Activated naive CD4-positive, alpha-beta T cell treated with anti-CD3 and anti-CD28 coated beads, Interleukin-2, amount 50 U/mL, for 16 hours (primary cell): ENCODE data around the gene UBC.
A peak's percentile ranks its signal among the peaks of the same experiment; 100 is the strongest.
"Not testable (repeated sequence)": the region's sequence is repeated elsewhere in the genome, so short reads cannot be mapped to it uniquely, and the experiment has no call there.

ENCODE experiments used
- DNase-seq: peaks from one replicate; pipeline ENCODE4 v3.0.0-alpha.2; 2020

UBC gene

DNA sequence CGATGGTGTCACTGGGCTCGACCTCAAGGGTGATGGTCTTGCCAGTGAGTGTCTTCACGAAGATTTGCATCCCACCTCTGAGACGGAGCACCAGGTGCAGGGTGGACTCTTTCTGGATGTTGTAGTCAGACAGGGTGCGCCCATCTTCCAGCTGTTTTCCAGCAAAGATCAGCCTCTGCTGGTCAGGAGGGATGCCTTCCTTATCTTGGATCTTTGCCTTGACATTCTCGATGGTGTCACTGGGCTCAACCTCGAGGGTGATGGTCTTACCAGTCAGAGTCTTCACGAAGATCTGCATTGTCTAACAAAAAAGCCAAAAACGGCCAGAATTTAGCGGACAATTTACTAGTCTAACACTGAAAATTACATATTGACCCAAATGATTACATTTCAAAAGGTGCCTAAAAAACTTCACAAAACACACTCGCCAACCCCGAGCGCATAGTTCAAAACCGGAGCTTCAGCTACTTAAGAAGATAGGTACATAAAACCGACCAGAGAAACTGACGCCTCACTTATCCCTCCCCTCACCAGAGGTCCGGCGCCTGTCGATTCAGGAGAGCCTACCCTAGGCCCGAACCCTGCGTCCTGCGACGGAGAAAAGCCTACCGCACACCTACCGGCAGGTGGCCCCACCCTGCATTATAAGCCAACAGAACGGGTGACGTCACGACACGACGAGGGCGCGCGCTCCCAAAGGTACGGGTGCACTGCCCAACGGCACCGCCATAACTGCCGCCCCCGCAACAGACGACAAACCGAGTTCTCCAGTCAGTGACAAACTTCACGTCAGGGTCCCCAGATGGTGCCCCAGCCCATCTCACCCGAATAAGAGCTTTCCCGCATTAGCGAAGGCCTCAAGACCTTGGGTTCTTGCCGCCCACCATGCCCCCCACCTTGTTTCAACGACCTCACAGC lies 717 bp downstream of the UBC start:
- peak; percentile 97 for DNase-seq

DNA sequence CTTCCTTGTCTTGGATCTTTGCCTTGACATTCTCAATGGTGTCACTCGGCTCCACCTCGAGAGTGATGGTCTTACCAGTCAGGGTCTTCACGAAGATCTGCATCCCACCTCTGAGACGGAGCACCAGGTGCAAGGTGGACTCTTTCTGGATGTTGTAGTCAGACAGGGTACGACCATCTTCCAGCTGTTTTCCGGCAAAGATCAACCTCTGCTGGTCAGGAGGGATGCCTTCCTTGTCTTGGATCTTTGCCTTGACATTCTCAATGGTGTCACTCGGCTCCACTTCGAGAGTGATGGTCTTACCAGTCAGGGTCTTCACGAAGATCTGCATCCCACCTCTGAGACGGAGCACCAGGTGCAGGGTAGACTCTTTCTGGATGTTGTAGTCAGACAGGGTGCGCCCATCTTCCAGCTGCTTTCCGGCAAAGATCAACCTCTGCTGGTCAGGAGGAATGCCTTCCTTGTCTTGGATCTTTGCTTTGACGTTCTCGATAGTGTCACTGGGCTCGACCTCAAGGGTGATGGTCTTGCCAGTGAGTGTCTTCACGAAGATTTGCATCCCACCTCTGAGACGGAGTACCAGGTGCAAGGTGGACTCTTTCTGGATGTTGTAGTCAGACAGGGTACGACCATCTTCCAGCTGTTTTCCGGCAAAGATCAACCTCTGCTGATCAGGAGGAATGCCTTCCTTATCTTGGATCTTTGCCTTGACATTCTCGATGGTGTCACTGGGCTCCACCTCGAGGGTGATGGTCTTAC lies 1.7 kb downstream of the UBC start:
- DNase-seq: not testable (repeated sequence)

DNA sequence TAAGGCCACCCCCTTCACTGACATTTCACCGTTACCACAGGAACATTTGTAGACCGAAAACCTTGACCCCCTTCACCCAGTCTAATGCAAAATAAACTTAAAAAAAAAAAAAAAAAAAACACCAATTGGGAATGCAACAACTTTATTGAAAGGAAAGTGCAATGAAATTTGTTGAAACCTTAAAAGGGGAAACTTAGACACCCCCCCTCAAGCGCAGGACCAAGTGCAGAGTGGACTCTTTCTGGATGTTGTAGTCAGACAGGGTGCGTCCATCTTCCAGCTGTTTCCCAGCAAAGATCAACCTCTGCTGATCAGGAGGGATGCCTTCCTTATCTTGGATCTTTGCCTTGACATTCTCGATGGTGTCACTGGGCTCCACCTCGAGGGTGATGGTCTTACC lies 2.9 kb downstream of the UBC start:
- not testable (repeated sequence) for DNase-seq

DNA sequence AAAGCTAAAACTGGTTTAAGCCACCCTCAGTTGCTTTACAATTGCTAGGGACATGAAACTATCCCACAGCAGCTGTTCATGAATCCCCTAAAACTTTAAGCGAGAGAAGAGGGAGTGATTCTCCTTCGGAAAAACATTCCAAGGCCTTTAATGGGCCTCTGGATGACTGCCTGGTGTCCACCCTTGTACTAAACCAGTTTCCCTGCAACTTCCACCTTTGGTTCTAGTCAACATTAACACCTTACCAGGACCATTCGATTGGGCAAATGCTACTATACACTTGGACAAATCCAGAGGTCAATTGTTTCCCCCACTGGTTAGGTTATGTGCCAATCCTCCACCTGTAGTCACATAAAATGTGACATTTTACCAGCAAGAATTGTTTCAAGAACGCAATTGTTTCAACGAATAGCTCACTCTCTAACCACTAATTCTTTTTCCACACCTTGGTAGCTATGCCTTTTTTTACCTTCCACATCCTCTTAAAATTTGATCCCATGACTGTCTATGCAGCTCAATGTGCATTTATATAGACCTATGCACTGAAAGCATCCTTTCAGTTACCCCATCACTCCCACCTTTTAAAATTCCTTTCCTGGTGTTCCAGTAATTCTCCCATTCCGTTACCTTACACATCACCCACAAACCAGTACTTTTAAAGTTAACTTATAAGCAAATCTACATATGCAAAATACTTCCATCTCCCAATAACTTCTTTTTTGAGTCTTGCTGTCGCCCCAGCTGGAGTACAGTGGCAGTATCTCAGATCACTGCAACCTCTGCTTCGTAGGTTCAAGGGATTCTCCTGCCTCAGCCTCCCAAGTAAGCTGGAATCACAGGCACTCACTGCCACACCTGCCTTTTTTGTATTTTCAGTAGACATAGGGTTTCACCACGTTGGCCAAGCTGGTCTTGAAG lies 3.6 kb downstream of the UBC start:
- no peak for DNase-seq

DNA sequence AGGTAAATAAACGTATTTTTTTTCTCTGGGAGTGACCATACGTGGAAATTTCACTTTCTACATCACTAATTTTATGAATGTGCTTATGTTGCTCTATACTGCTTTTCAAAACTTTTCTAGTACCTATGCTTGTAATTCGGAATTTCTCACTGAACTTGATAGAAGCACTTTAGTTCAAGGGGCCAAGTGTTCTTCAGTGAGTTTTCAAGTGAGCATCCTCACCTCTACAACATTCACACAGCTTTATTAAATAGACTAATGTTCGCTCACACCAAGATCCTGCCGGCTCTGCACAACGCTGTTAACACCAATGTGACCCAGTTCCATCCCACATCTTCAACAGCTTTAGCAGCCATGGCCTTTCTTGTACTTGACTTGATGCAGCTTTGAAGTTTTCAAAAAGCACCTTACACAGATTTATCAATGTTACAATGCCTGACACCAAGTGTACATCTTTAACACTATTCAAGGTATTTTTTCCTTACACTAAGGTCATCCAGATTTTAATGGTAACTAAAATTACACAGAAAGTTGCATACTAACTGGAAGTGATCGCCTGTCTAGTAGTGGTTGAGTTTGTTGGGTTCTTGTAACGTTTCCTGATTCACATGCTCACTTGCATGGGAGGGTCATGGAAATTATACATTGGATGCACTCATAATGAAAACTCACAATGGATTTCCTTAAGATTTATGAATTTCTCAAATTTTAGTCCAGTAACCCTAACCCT lies 4.5 kb downstream of the UBC start:
- no peak for DNase-seq

DNA sequence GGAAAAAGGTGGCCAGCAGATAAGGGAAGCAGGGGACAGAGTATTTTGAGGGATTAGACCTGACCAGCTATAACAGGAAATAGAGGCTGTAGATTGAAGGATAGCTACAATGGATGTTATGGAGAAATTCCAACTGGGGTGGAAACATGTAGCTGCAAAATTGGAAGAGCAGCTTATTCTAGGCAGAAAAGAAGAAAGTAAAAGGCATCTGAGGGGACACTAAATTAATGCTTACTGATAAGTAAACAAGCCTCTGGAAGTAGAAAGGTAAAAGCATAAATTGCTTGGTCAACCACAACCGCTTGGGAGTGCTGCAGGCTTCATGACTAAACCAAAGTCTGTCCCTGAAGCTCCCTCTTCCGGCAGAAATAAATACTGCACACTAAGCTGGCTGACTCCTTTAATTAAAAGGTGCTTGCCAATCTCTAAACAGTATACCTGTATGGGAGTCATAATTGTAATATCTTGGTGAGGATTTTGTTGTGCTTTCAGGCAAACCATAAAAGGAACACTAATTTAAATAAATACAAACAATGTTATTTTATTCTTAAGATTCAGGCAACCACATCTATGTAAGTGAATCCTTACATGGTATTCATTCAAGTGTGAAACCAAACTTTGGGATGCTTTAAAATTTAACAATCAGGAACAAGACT lies 7.7 kb downstream of the UBC start:
- peak; percentile 86 for DNase-seq

DNA sequence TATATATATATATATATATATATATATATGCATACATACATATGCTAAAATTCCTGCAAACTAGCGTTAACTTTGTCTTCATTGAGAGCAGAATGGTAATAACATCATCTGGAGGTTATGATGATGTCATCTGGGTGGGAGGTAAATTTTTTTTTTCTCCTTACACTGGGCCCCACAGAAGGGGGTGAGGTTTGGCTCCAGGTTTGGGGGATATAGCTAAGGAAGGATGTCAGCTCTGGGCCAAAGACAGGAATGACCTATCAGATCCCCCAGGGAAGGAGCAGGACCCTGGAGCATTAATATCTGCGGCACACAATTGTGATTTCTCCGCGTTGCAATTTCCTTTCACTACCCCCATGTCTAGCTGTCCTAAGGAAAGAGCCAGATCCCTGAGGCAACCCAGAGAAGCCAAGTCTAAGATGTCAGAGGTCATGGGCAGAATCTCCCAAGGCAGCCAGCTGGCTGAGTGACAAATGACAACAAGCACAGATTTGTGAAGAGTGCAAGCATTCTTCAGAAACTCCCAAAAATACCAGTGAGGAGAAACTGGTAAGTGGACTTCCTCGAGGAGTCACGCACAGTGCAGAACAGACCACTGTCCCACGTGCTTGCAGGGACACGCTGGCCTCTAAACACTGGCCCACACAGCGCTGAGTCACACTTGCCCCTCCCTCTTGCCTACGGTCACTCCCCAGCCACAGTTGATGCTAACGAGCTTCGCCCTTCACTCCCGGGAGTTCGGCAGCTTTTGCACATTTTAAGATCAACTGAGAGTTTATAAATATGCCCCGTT lies 9.9 kb downstream of the UBC start:
- DNase-seq: no peak

DNA sequence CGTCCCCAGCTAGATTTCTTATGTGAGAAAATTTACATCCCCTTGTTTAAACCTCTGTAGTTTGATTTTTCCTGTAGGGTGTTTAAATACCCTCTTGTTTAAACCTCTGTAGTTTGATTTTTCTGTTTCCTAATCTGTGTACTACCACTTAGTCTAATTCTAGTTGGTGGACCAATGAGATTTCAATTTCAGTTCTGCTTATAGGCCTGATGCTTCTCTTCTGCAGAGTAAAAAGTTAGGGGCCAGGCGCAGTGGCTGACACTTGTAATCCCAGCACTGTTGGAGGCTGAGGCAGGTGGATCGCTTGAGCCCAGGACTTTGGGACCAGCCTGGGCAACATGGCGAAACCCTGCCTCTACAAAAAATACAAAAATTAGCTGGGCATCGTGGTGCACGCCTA lies 11.5 kb downstream of the UBC start:
- no peak for DNase-seq

DNA sequence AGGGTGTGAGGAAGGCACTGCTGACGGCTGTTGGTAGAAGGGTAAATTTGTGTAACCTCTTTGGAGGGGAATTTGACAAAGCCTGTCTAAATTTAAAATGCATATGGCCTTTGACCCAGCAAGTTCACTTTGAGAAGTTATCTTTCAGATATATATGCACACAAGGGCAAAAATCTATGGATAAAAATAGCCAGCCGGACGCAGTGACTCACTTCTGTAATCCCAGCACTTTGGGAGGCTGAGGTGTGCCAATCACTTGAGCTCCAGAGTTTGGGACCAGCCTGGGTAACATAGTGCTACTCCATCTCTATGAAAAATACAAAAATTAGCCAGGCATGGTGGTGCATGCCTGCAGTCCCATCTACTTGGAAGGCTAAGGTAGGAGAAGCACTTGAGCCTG lies 13.4 kb downstream of the UBC start:
- DNase-seq: no peak

DNA sequence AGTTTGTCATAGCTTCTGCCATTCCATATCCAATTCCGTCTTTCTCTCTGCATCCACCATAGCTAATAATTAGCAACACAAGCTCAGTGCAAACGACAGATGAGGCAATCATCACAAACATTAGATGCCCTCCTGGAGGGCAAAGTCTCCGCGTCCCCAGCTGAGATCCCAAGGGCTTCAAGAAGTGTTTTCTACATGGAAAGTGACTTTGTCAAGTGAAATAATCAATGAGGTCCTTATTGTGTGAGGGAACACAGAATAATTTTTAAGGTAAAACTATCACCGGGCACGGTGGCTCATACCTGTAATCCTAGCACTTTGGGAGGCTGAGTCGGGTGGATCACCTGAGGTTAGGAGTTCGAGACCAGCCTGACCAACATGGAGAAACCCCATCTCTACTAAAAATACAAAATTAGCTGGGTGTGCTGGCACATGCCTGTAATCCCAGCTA lies 14.1 kb downstream of the UBC start:
- not testable (repeated sequence) for DNase-seq

DNA sequence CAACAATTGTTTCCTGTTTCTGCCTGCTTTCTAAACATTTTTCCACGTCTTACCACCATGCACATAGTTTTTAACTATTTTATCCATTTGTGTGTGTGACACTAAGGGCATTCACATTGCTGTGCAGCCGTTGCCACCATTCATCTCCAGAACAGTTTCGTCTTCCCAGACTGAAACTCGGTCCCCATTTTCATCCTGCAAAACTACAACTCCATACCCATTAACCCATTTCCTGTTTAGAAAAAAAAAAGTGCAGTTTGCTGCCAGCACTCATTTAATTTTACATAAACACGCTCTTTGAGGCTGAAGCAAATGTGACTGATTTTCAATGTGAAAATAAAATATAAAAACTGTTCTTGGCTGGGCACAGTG lies 15.5 kb downstream of the UBC start:
- DNase-seq: no peak

DNA sequence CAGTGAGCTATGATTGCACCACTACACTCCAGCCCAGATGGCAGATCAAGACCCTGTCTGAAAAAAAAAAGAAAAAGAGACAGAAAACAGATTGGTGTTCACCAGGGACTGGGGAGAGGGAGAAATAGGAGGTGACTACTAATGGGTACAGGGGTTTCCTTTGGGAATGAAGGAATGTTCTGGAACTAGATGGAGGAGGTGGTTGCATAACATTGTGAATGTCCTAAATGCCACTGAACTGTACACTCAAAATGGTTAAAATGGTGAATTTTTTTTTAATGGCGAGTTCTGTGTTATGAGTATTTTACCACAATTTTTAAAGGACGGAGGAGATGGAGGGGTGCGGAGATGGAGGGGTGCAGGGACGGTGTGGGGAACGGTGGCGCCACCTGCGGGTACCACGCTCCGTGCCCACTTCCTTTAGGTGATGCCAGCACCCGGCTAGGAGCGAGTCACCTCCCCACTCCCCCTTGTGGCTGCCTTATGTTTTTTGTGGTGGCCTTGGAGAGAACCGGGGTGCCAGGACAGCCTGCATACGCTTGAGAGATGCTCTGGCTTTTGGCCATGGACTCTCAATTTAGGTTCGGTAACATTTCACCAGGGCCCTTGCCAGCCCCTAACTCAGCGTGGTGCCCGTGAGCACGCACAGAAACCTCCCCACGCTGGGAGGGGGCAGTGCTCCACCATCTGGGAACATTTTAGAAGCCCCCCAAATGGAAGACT lies 16.1 kb downstream of the UBC start:
- peak; percentile 68 for DNase-seq

DNA sequence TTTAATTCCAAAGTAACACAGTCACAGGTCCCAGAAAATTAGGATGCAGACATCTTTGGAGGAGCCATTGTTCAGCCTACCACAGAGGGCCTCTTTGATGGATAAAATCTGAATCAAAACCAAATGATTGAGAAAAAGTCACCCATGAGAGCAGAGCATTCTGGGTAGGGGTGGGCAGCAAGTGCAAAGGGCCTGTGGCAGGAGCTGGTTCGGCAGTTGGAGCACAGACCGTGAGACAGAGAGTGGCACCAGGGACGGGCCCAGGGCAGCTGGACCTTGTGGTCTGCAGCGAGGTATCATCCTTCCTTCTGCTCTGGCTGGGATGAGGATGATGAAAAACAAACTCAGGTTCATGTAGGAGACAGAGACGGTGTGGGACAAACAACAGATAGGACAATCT lies 18.0 kb downstream of the UBC start:
- DNase-seq: no peak

DNA sequence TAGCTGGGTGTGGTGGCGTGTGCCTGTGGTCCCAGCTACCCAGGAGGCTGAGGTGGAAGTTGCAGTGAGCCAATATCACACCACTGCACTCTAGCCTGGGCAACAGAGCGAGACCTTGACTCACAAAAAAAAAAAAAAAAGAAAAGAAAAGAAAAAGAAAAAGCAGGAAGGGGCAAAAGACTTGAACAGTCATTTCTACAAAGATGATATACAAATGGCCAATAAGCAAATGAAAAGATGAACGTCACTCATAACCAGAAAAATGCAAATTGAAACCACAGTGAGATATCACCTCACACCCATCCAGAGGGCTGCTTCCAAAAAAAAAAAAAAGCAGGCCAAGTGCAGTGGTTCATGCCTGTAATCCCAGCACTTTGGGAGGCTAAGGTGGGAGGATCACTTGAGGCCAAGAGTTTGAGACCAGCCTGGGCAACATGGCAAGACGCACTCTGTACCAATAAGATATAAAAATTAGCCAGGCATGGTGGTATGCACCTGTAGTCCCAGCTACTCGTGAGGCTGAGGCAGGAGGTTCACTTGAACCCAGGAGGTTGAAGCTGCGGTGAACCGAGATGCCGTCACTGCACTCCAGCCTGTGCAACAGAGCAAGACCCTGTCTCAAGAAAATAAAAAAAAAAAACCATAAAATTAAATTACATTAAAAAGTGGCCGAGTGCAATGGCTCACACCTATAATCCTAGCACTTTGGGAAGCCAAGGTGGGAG lies 20.5 kb downstream of the UBC start:
- DNase-seq: no peak

DNA sequence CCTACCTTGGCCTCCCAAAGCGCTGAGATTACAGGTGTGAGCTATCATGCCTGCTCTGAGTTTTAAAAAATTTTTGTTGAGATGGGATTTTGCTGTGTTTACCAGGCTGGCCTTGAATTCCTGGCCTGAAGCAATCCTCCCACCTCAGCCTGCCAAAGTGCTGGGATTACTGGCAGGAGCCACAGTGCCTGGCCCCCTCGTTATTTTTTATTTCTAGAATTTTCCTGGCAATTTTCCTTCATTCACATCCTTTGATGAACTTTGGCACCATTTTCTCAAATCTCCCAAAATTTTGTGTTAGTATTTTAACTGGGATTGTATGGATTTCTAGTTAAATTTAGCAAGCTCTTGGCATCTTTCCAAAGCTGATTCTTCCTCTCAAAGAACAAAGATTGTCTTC lies 26.2 kb downstream of the UBC start:
- DNase-seq: no peak

DNA sequence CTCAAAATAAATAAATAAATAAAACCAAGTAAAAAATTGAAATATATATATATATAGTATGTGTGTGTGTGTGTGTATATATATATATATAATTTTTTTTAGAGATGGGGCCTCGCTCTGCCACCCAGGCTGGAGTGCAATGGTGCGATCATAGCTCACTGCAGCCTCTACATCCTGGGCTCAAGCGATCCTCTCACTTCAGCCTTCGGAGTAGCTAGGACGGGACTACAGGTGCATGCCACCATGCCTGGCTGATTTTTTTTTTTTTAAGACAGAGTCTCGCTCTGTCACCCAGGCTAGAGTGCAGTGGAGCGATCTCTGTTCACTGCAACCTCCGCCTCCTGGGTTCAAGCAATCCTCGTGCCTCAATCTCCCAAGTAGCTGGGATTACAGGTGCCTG lies 26.7 kb downstream of the UBC start:
- not testable (repeated sequence) for DNase-seq

DNA sequence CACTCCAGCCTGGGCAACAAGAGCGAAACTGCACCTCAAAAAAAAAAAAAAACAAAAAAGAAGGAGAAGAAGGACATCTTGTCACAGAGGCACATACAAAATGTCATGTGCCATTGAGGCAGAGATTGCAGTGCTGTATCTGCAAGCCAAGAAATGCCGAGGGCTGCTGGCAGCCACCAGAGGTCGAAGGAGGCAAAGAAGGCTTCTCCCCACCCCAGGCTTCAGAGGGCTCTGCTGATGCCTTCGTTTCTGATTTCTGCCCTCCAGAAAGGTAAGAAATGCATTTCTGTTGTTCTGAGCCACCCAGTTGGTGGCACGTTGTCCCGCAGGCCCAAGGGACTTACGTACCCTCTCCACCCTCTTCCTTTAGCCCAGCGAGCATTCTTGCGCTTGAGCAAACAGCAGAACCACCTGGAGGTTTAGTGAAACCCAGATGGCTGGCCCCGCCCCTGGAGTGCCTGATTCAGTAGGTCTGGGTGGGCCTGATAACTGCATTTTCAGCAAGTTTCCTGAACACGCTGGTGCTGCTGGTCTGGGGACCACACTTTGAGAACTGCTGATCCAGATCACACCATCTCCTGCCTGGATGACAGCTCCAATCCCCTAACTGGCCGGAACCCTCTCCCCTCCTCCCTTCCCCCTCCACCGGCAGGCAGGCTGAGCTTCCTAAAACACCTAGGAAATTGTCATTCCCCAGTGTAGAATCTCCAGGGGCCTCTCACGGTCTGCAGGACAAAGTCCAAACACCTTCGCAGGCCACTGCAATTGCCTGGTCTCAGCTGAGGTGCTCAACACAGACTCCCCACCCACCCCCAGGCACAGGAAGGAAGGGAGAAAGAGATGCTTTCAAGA lies 29.6 kb downstream of the UBC start:
- DNase-seq: no peak
